Measurements from ENCODE around the gene SPTBN5. TPM values are rescaled to one million over a fixed set of nuclear protein-coding genes. Genes with fewer than 3 reads are reported as not detected.

The SPTBN5 gene
- total RNA-seq (1 to 10 TPM in 3 of 9 donors, under 1 TPM in 6; under 0.01 to 1.6 (median 0.30) TPM), polyA plus RNA-seq (1 to 10 TPM in 2 of 3 donors, under 1 TPM in 1; 0.42 to 6.8 (median 2.8) TPM)
- long read RNA-seq, donor 1, result 0 reads
- long read RNA-seq, donor 2, result 0 reads
- long read RNA-seq, donor 3, result 0 reads
- long read RNA-seq, donor 4, result 0 reads
- long read RNA-seq, donor 5, partial matches to known transcripts, result 2 of 3 reads
- long read RNA-seq, donor 5, other reads (novel, unspliced or antisense), result 1 of 3 reads
- long read RNA-seq, donor 6, partial matches to known transcripts, result 0 of 1 reads
- long read RNA-seq, donor 6, other reads (novel, unspliced or antisense), result 1 of 1 reads
- long read RNA-seq, donor 7, result 0 reads
- long read RNA-seq, donor 8, result 0 reads
- long read RNA-seq, donor 9, result 0 reads
- long read RNA-seq, donor 10, result 0 reads

DNA sequence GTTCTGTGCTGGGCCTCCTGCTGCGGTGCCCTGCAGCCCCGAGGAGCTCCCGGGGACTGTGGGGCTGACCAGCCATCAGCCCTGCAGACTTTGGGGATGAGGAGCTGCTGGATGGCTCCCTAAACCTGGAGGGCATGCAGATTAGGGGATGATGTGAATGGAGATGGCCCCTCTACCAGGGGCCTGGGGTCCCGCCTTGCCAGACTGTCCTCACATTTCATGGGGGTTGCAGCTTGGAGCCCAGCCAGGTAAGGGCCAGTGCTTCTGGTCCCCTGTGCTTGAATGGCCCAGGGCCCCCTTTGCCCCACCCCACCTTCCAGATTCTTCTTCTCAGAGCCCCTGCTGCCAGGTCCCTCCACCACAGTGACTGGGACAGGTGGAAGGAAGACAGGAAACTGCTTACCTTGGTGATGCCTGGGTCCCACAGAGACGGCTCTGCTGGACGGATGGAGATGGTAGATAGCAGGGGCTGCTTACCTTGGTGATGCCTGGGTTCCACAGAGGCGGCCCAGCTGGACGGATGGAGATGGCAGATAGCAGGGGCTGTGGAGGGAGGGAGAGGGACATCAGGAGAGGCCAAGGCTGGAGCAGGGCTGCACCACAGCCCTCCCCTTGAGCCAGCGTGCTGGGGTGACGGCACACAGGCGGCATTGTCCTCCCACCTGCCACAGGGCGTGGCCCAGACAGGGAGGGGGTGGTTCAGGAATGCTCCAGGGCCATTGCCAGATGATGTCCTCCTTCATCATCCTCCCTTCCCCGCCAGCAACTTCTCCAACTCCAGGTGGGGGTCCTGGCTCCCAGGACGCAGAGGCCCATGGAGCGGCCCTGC is at the start of gene SPTBN5:
Gene SPTBN5, minus strand, starts transcription at position 632 of the 829 bp plus-strand sequence. Its CDS starts 556 bp downstream, at position 76.
- no peak for DNase-seq
- peak within 1 kb of the TSS in 1 of 4 donors; percentile 32 for H3K4me3 ChIP-seq
- H3K4me1 ChIP-seq (replicated peaks in 1 of 2), result peaks cover 12 to 18% of the 10 kb centered on the region in 2 donors
- H3K9me3 ChIP-seq (replicated peaks in 1 of 3), result no peaks in the 10 kb centered on the region
- H3K27ac ChIP-seq, result peak within 1 kb of the TSS in 3 of 5 donors; percentile 50 to 78 (median 52)
- 84 to 93% (median 91%) methylated on average over 7 to 15 of the region's 15 CpGs for WGBS, 4 donors
- intact Hi-C loops (cut with DNase I), result loop anchor here in 1 of 2 donors (5.0 kb wide), 1 partner anchor 61 kb away; no protein-coding TSS in a partner anchor
- TF ChIP-seq, protein P1, sequence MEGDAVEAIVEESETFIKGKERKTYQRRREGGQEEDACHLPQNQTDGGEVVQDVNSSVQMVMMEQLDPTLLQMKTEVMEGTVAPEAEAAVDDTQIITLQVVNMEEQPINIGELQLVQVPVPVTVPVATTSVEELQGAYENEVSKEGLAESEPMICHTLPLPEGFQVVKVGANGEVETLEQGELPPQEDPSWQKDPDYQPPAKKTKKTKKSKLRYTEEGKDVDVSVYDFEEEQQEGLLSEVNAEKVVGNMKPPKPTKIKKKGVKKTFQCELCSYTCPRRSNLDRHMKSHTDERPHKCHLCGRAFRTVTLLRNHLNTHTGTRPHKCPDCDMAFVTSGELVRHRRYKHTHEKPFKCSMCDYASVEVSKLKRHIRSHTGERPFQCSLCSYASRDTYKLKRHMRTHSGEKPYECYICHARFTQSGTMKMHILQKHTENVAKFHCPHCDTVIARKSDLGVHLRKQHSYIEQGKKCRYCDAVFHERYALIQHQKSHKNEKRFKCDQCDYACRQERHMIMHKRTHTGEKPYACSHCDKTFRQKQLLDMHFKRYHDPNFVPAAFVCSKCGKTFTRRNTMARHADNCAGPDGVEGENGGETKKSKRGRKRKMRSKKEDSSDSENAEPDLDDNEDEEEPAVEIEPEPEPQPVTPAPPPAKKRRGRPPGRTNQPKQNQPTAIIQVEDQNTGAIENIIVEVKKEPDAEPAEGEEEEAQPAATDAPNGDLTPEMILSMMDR (IDR thresholded peaks at IDR 0.05), result no peak
- no peak for TF ChIP-seq POLR2A (IDR thresholded peaks at IDR 0.05)
- H3K36me3 ChIP-seq (replicated peaks in 1 of 2), result no peaks in the 10 kb centered on the region
- H3K27me3 ChIP-seq, result no peaks in the 10 kb centered on the region

DNA sequence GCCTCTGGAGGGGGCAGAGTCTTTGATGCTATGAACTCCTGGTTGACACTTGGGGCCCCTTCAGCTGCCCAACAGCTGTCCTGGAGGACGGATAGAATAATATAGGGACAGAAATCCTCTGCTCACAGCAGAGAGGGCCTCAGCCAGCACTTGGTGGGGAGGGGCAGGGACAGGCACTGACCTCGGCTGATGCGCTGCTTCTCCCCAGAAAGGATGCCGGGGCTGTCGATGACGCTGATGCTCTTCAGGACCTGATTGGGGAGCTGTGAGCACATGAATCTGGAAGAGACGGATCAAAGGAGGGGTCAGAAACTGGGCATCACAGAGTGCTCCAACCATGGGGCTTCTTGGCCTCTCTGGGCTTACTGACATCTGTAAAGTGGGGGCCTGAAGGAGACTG is 49.0 kb upstream of the SPTBN5 start:
- no peak overlapping the region for H3K27ac ChIP-seq
- peak in 2 of 7 donors; percentile 17 to 38 for DNase-seq
- H3K4me3 ChIP-seq, result no peak overlapping the region
- no peaks in the 10 kb centered on the region for H3K27me3 ChIP-seq
- 80 to 97% (median 83%) methylated on average over 7 of the region's 7 CpGs for WGBS, 4 donors
- peaks cover 0 to 4% of the 10 kb centered on the region in 2 donors for H3K36me3 ChIP-seq (replicated peaks in 1 of 2)
- intact Hi-C loops (cut with DNase I), result no loop called here
- TF ChIP-seq POLR2A (IDR thresholded peaks at IDR 0.05), result no peak
- TF ChIP-seq, protein P1 (IDR thresholded peaks at IDR 0.05), result no peak
- no peaks in the 10 kb centered on the region for H3K9me3 ChIP-seq (replicated peaks in 1 of 3)
- H3K4me1 ChIP-seq (replicated peaks in 1 of 2), result peaks cover 12 to 16% of the 10 kb centered on the region in 2 donors

DNA sequence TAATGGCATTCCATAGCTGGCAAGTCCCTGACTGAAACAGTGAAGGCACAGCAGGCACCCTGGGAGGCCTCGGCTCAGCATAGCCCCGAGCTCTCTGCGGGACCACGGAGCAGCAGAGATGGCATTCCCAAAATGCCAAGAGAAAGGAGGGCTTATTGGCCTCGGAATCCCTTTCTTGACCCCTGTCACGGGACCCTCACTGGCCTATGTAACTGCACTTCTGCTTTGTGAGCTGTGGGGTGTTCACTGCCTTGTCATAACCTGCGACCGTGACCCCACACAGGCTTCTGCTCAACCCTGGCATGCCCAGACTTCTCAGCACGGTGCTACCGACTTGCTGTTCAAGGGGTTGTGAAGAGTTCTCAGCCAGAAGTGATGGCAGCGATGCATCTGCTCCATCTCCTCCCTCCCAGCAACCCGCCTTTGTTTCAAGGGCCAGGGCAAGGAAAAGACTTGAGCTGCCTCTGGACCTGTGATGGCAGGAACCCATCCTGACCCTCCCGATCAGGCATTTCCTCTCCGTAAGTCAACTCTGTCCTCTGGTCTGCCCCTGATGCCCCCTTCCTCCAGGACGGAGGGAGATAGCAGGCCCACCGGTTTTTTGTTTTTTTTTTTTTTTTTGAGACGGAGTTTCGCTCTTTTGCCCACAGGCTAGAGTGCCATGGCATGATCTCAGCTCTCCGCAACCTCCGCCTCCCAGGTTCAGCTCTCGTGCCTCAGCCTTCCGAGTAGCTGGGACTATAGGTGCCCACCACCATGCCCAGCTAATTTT is 48.0 kb upstream of the SPTBN5 start:
- no peaks in the 10 kb centered on the region for H3K9me3 ChIP-seq (replicated peaks in 1 of 3)
- H3K36me3 ChIP-seq (replicated peaks in 1 of 2), result peaks cover 0 to 4% of the 10 kb centered on the region in 2 donors
- DNase-seq, result peak in 2 of 7 donors; percentile 14 to 48
- TF ChIP-seq POLR2A (IDR thresholded peaks at IDR 0.05), result no peak
- TF ChIP-seq, protein P1 (IDR thresholded peaks at IDR 0.05), result no peak
- intact Hi-C loops (cut with DNase I), result no loop called here
- no peak overlapping the region for H3K4me3 ChIP-seq
- peaks cover 12 to 22% of the 10 kb centered on the region in 2 donors for H3K4me1 ChIP-seq (replicated peaks in 1 of 2)
- H3K27me3 ChIP-seq, result no peaks in the 10 kb centered on the region
- H3K27ac ChIP-seq, result no peak overlapping the region
- 87 to 91% (median 88%) methylated on average over 17 to 22 of the region's 22 CpGs for WGBS, 4 donors
